ENCODE results near the gene ABLIM2.
A peak's percentile ranks its signal among the peaks of the same experiment; 100 is the strongest.

Gene ABLIM2

DNA sequence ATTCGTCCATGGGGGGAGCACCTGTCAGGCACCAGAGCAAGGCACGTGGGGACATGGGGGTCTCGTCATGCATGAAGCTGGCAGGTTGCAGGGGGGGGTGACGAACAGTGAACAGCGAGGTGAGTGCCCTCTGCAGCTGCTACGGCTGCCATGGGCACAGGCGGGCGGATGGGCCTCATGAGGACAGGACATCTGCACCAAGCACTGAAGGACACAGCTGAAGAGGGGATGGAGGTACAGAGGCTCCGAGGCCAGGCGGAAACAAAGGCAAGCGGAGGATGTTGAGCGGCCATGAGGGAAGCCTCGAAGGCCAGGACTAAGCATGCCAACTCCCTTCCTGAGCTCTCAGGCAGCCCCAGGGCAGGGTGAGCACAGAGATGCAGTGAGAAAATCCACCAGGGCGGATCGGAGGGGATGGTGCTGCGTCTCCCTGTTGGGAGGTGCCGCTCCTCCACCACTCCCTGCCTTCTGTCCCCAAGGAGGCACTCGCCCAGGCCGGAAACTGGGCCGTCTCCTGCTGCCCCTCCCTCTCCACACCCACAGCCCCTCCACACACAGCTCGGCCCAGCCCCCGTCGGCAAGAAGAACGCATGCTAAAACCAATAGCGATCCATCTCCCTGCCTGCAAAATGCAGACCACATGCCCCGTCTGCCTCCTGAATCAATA is 24.6 kb downstream of the ABLIM2 start:
- no peak overlapping the region; the same call in 1 of the 2 replicates for H3K4me3 ChIP-seq (ENCODE audit: low read depth, low read length)
- no peak overlapping the region for H3K27ac ChIP-seq (ENCODE audit: low read depth, low read length)
- peaks cover 17% of the 10 kb centered on the region for H3K4me1 ChIP-seq (ENCODE audit: control insufficient read depth, insufficient read depth, low read length)
- H3K9ac ChIP-seq (ENCODE audit: low read length), result no peak overlapping the region
- no peaks in the 10 kb centered on the region for H3K36me3 ChIP-seq (ENCODE audit: control insufficient read depth, insufficient read depth, low read length)
- H3K9me3 ChIP-seq (ENCODE audit: control insufficient read depth, insufficient read depth, low read depth, low read length), result no peaks in the 10 kb centered on the region
- peaks cover 5% of the 10 kb centered on the region; the same call in 1 of the 2 replicates for H3K27me3 ChIP-seq (ENCODE audit: control insufficient read depth, insufficient read depth, low read length)

DNA sequence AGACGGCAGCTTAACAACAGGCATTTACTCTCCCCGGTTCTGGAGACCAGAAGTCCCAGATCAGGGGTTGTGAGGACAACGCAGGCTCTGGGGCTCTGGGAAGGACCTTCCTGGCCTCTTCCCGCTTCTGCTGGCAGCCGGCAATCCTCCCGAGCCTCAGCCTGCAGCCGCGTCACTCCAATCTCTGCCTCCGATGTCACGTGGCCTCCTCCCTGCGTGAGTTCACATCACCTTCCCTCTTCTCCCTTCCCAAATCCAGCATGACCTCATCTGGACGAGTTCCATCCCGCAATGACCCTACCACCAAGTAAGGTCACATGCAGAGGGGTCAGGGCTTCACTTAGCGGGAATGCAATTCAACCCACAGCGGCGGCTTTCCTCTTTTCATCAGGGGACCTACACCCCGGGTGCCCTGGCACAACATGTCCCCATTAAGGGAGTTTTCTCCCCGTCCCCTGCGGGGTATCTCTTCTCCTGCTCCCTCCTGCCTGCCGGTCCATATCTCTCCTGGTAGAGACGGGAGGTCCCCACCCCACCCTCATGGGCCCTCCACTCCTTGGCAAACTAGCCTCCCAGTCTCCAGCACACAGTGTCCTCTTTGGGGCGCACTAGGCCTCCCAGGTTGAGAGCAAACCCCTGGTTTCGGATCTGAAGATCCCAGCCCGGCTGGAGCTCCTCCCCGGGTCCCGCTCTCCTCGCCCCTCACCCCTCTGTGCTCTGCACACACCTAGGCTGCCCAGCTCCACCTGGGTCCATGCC is 25.5 kb downstream of the ABLIM2 start:
- H3K4me3 ChIP-seq (ENCODE audit: low read depth, low read length), result no peak overlapping the region
- H3K27me3 ChIP-seq (ENCODE audit: control insufficient read depth, insufficient read depth, low read length), result peaks cover 5% of the 10 kb centered on the region; the same call in 1 of the 2 replicates
- no peak overlapping the region for H3K27ac ChIP-seq (ENCODE audit: low read depth, low read length)
- peaks cover 26% of the 10 kb centered on the region for H3K4me1 ChIP-seq (ENCODE audit: control insufficient read depth, insufficient read depth, low read length)
- H3K36me3 ChIP-seq (ENCODE audit: control insufficient read depth, insufficient read depth, low read length), result no peaks in the 10 kb centered on the region
- no peak overlapping the region for H3K9ac ChIP-seq (ENCODE audit: low read length)
- no peaks in the 10 kb centered on the region for H3K9me3 ChIP-seq (ENCODE audit: control insufficient read depth, insufficient read depth, low read depth, low read length)

DNA sequence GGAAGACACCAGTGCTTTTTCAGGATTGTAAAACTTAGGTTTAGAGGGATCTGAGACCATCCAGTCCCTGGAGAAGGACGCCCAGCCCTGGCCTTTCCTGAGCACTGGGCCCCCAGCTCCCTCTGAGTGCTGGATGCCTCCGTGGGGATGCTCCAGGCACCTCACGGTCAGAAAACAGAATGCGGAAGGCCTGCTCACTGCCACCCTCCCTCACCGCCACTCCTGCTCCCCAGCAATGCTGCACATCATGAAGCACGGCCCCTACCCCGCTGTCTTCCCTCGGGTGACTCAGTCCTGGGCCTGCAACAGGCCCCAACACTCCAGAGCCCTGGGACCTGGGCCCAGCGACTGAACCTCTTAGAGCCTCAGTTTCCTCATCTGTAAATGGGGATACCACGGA is 26.2 kb downstream of the ABLIM2 start:
- H3K27me3 ChIP-seq (ENCODE audit: control insufficient read depth, insufficient read depth, low read length), result peaks cover 5% of the 10 kb centered on the region; the same call in 1 of the 2 replicates
- H3K9ac ChIP-seq (ENCODE audit: low read length), result no peak overlapping the region
- H3K36me3 ChIP-seq (ENCODE audit: control insufficient read depth, insufficient read depth, low read length), result no peaks in the 10 kb centered on the region
- H3K9me3 ChIP-seq (ENCODE audit: control insufficient read depth, insufficient read depth, low read depth, low read length), result no peaks in the 10 kb centered on the region
- peaks cover 33% of the 10 kb centered on the region for H3K4me1 ChIP-seq (ENCODE audit: control insufficient read depth, insufficient read depth, low read length)
- no peak overlapping the region for H3K27ac ChIP-seq (ENCODE audit: low read depth, low read length)
- no peak overlapping the region for H3K4me3 ChIP-seq (ENCODE audit: low read depth, low read length)

DNA sequence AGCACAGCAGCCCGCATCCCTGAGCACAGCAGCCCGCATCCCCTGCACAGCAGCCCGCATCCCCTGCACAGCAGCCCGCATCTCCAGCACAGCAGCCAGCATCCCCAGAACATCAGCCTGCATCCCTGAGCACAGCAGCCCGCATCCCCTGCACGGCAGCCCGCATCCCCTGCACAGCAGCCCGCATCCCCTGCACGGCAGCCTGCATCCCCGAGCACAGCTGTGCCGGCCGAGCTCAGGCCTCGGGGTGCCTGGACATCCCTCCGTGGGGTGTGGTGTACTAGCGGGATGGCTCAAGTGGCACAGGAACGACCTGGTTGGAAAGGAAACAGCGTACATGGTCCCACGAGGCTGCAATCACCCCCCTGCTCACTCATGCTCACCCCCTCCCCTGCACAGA is 26.8 kb downstream of the ABLIM2 start:
- H3K36me3 ChIP-seq (ENCODE audit: control insufficient read depth, insufficient read depth, low read length), result no peaks in the 10 kb centered on the region
- H3K9ac ChIP-seq (ENCODE audit: low read length), result no peak overlapping the region
- no peaks in the 10 kb centered on the region for H3K9me3 ChIP-seq (ENCODE audit: control insufficient read depth, insufficient read depth, low read depth, low read length)
- H3K4me1 ChIP-seq (ENCODE audit: control insufficient read depth, insufficient read depth, low read length), result peaks cover 37% of the 10 kb centered on the region
- H3K27ac ChIP-seq (ENCODE audit: low read depth, low read length), result no peak overlapping the region
- H3K27me3 ChIP-seq (ENCODE audit: control insufficient read depth, insufficient read depth, low read length), result peaks cover 5% of the 10 kb centered on the region; the same call in 1 of the 2 replicates
- no peak overlapping the region for H3K4me3 ChIP-seq (ENCODE audit: low read depth, low read length)

DNA sequence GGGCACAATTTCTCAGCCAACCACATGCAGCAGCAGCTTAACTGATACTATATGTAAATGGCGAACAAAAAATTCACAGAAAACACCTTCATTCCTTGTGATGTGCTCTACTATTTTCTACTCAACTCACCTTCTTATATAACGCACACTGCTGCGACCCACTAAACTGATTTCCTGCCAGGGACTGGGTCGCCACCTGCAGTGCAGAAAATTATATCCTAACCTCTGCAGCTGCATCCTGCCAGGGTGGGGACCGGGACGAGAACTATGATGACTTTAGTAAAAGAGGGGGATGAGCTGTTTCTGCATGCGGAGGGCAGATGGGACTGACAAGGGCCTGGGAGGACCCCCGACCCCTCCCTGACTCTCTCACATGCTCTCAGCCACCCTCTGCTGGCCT is 27.4 kb downstream of the ABLIM2 start:
- no peak overlapping the region for H3K27ac ChIP-seq (ENCODE audit: low read depth, low read length)
- no peaks in the 10 kb centered on the region for H3K36me3 ChIP-seq (ENCODE audit: control insufficient read depth, insufficient read depth, low read length)
- no peaks in the 10 kb centered on the region for H3K9me3 ChIP-seq (ENCODE audit: control insufficient read depth, insufficient read depth, low read depth, low read length)
- no peak overlapping the region for H3K4me3 ChIP-seq (ENCODE audit: low read depth, low read length)
- H3K4me1 ChIP-seq (ENCODE audit: control insufficient read depth, insufficient read depth, low read length), result peaks cover 37% of the 10 kb centered on the region
- H3K27me3 ChIP-seq (ENCODE audit: control insufficient read depth, insufficient read depth, low read length), result peaks cover 5% of the 10 kb centered on the region; the same call in 1 of the 2 replicates
- no peak overlapping the region for H3K9ac ChIP-seq (ENCODE audit: low read length)

DNA sequence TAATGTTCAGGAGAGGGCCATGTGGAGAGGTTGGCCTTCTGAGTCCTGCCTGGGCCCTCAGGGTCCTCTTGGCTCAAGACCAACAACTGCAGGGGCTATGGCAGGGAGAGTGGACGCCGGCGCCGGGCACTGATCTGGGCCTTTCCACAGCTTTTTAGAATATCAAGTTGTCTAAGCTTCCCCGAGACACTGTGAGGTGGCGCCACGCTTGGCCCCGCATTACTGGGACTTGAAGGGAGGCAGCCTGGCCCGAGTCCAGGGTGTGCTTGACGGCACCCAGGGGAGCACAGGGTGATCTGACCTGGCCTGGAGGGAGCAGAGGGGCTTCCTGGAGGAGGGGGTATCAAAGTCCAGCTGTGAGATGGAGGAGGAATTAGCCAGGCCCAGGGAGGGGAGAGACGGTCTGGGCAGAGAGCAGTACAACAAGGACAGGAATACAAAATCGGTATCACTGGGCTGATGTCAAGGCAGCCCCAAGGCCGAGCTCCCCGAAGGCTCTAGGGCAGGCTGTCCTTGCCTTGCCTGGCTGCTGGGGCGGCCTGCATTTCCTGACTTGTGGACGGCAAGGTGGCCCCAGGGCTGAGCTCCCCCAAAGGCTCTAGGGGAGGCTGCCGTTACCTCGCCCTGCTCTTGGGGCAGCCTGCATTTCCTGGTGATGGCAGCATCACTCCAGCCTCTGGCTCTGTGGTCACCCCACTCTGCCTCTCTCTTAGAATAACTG is 28.1 kb downstream of the ABLIM2 start:
- Histone ChIP-seq H3K27me3 (ENCODE audit: control insufficient read depth, insufficient read depth, low read length) (peaks cover 5% of the 10 kb centered on the region; the same call in 1 of the 2 replicates), H3K4me3 (ENCODE audit: low read depth, low read length) (no peak overlapping the region), H3K9ac (ENCODE audit: low read length) (no peak overlapping the region), H3K27ac (ENCODE audit: low read depth, low read length) (no peak overlapping the region), H3K4me1 (ENCODE audit: control insufficient read depth, insufficient read depth, low read length) (peaks cover 37% of the 10 kb centered on the region), H3K36me3 (ENCODE audit: control insufficient read depth, insufficient read depth, low read length) (no peaks in the 10 kb centered on the region), H3K9me3 (ENCODE audit: control insufficient read depth, insufficient read depth, low read depth, low read length) (no peaks in the 10 kb centered on the region)

DNA sequence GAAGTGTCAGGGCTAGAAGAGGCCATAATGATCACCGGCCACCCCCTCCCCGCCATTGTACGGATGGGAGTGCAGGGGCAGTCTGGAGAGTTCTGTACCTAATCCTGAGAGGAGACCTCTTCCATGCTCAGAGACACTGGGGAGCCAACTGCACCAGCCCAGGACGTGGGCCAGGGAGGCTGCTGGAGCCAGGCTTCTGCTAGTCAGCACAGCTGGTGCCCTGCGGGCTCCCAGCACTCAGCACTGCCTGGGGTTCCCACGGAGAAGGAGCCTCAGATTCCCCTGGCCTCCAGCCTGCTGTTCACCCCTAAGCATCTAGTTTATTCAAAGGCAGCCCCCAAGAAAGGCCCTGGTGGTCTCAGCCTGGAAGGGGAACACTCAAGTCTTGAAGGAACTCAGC is 28.8 kb downstream of the ABLIM2 start:
- no peak overlapping the region for H3K4me3 ChIP-seq (ENCODE audit: low read depth, low read length)
- H3K27ac ChIP-seq (ENCODE audit: low read depth, low read length), result no peak overlapping the region
- H3K36me3 ChIP-seq (ENCODE audit: control insufficient read depth, insufficient read depth, low read length), result no peaks in the 10 kb centered on the region
- H3K9me3 ChIP-seq (ENCODE audit: control insufficient read depth, insufficient read depth, low read depth, low read length), result no peaks in the 10 kb centered on the region
- peaks cover 36% of the 10 kb centered on the region for H3K4me1 ChIP-seq (ENCODE audit: control insufficient read depth, insufficient read depth, low read length)
- no peaks in the 10 kb centered on the region for H3K27me3 ChIP-seq (ENCODE audit: control insufficient read depth, insufficient read depth, low read length)
- peak overlapping the region; percentile 12 for H3K9ac ChIP-seq (ENCODE audit: low read length)

DNA sequence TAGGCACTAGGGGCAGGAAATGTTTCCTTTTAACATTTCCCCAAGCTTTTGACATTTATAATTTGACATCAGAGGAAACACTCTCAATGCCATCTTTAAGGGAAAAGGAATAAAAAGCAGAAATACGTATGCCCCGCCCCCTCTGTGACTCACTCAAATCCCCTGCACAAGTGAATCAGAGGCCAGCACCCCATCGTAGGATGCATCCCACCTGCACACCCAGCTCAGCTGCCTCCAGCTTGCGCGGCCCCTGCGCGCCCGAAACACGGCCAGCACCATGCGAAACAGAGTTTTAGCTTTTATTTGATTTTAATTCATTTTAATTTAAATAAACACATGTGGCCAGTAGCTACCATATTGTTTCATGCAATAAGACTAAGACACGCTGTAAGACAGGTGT is 29.5 kb downstream of the ABLIM2 start:
- Histone ChIP-seq H3K4me1 (ENCODE audit: control insufficient read depth, insufficient read depth, low read length) (peaks cover 30% of the 10 kb centered on the region), H3K27ac (ENCODE audit: low read depth, low read length) (no peak overlapping the region), H3K9ac (ENCODE audit: low read length) (no peak overlapping the region), H3K36me3 (ENCODE audit: control insufficient read depth, insufficient read depth, low read length) (no peaks in the 10 kb centered on the region), H3K4me3 (ENCODE audit: low read depth, low read length) (no peak overlapping the region), H3K9me3 (ENCODE audit: control insufficient read depth, insufficient read depth, low read depth, low read length) (no peaks in the 10 kb centered on the region), H3K27me3 (ENCODE audit: control insufficient read depth, insufficient read depth, low read length) (no peaks in the 10 kb centered on the region)

DNA sequence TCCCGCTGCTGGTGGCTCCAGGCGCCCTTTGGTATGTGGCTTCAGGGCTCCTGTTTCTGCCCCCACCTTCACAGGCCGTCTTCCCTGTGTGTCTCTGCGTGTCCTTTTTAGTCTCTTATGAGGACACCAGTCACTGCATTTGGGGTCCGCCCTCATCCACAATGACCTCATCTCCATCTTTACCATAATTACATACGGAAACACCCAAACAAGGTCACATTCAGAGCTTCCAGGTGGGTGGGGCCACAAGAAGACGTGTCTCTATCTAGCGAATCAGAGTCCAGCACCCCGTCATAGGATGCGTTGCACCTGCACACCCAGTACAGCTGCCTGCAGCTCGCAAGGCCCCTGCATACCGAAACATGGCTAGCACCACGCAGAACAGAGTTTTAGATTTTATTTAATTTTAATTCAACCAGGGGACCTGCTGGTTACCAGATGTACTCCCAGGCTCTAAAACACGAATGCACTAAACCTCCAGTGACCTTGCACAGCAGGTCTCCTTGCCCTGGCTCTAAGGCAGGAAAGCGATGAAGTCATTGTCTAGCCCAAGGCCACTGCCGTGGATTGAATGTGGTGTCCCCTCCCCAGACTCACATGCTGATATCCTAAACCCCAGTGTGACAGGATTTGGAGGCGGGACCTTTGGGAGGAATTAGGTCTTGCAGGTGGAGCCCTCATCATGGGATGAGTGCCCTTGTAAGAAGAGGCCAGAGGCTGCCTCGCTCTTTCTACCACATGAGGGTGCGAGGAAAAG is 30.3 kb downstream of the ABLIM2 start:
- Histone ChIP-seq H3K9ac (ENCODE audit: low read length) (peak overlapping the region; percentile 78), H3K9me3 (ENCODE audit: control insufficient read depth, insufficient read depth, low read depth, low read length) (no peaks in the 10 kb centered on the region), H3K27ac (ENCODE audit: low read depth, low read length) (0 out of 2 replicates have a peak overlapping the region, but pooled peaks have one; percentile 50), H3K36me3 (ENCODE audit: control insufficient read depth, insufficient read depth, low read length) (no peaks in the 10 kb centered on the region), H3K27me3 (ENCODE audit: control insufficient read depth, insufficient read depth, low read length) (no peaks in the 10 kb centered on the region), H3K4me3 (ENCODE audit: low read depth, low read length) (no peak overlapping the region), H3K4me1 (ENCODE audit: control insufficient read depth, insufficient read depth, low read length) (peaks cover 21% of the 10 kb centered on the region)

DNA sequence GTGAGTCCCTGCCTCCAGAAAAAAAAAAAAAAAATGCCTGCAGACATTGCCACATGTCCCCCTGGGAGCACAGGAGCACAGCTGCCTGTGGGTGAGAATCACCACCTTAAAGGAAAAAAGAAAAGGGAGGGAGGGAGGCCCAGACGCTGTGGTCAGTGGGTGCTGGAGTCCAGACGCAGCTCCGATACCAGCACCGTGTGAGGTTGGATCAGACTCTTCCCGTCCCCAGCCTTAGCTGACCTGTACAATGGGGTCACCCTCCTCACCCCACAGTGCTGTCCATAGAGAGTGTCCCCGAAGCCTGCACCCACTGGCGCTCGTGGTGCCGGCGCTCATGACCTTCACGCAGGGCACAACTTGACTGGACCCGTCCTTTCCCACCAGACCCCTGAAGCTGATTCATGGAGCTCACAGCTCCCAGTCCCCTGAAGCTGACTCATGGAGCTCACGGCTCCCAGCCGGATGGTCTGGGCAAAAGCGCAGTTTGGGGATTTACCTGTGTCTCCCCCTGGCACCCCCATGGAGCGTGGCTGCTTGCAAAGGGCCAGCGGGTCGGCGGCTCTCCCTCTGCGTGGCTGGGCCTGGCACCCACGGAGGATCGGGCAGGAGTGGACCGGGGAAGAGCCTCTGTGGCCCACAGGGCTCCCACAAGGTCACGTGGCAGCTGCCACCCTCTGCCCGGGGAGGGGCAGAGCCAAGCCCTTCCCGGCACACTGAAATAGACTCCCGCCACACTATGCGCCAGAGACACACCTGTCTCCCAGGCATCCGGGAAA is 31.4 kb downstream of the ABLIM2 start:
- H3K27me3 ChIP-seq (ENCODE audit: control insufficient read depth, insufficient read depth, low read length), result no peaks in the 10 kb centered on the region
- peak overlapping the region; percentile 50; the same call in 1 of the 2 replicates for H3K27ac ChIP-seq (ENCODE audit: low read depth, low read length)
- peaks cover 21% of the 10 kb centered on the region for H3K4me1 ChIP-seq (ENCODE audit: control insufficient read depth, insufficient read depth, low read length)
- peak overlapping the region; percentile 55 for H3K9ac ChIP-seq (ENCODE audit: low read length)
- H3K36me3 ChIP-seq (ENCODE audit: control insufficient read depth, insufficient read depth, low read length), result no peaks in the 10 kb centered on the region
- H3K9me3 ChIP-seq (ENCODE audit: control insufficient read depth, insufficient read depth, low read depth, low read length), result no peaks in the 10 kb centered on the region
- H3K4me3 ChIP-seq (ENCODE audit: low read depth, low read length), result no peak overlapping the region

Data from HUES6 (cell line).